ENCODE results near the gene EFNA4. TPM values are rescaled to one million over a fixed set of nuclear protein-coding genes. Genes with fewer than 3 reads are reported as not detected.

Gene EFNA4
- total and polyA plus RNA-seq, 2 of the 8 experiments (the other 6 are each of a cell fraction or from before 2014, with no cell fraction given), result 21.9 to 23.9 TPM

GRCh38 chr1:155075535-155075934 lies 12.0 kb downstream of the EFNA4 start:
- no peak overlapping the region for H3K18ac ChIP-seq (ENCODE audit: extremely low read depth, low read length)
- no peak overlapping the region for H2BK5ac ChIP-seq (ENCODE audit: low read depth, low read length)
- DNase-seq (ENCODE audit: low read depth in 1 of 2, low spot score in 2 of 2), result no peak
- no peaks in the 10 kb centered on the region for H3K9me3 ChIP-seq (ENCODE audit: insufficient read depth in 2 of 2, low read depth in 1 of 2, low read length in 1 of 2)
- H3K4me1 ChIP-seq (replicated peaks in 1 of 4; ENCODE audit: control insufficient read depth in 3 of 4, insufficient read depth in 4 of 4, low read length in 3 of 4), result peaks cover 4 to 28% (median 16%) of the 10 kb centered on the region in 4 experiments
- H3K23ac ChIP-seq (ENCODE audit: insufficient read length), result no peak overlapping the region
- H3K27me3 ChIP-seq (replicated peaks in 1 of 4; ENCODE audit: control insufficient read depth in 3 of 4, extremely low read depth in 1 of 4, insufficient read depth in 3 of 4, low read length in 3 of 4), result peaks cover 16 to 29% (median 28%) of the 10 kb centered on the region in 4 experiments
- WGBS, 2 experiments (ENCODE audit: extremely low coverage in 1 of 2, insufficient coverage in 1 of 2, insufficient read length in 1 of 2, insufficient replicate concordance in 2 of 2, low coverage in 1 of 2, low lambda C conversion rate in 2 of 2, missing lambda C conversion rate in 1 of 2), result 64% methylated on average over 5 of the region's 5 CpGs; no CpG with 5 or more reads in 1 of the 2 experiments
- no peak overlapping the region for H3K4me3 ChIP-seq (ENCODE audit: extremely low read depth in 1 of 4, insufficient read depth in 2 of 4, low read depth in 3 of 4, low read length in 4 of 4)
- no peak overlapping the region for H2BK120ac ChIP-seq (replicated peaks; ENCODE audit: low read depth, low read length)
- no peak overlapping the region for H3K4me2 ChIP-seq (ENCODE audit: insufficient read depth in 1 of 2, low read depth in 2 of 2, low read length in 2 of 2)
- H3K23me2 ChIP-seq (ENCODE audit: low read depth, low read length), result peaks cover 16% of the 10 kb centered on the region
- H2BK12ac ChIP-seq (ENCODE audit: low read depth, low read length), result no peak overlapping the region
- H2BK15ac ChIP-seq (ENCODE audit: low read length), result no peak overlapping the region
- no peak for FAIRE-seq
- H4K91ac ChIP-seq (replicated peaks; ENCODE audit: insufficient read length, low read length), result no peak overlapping the region
- H3K4ac ChIP-seq (replicated peaks; ENCODE audit: insufficient read length, low read depth, low read length), result no peak overlapping the region
- no peak overlapping the region for H2BK20ac ChIP-seq (ENCODE audit: low read length)
- H2AK5ac ChIP-seq (ENCODE audit: low read depth, low read length), result no peak overlapping the region
- no peaks in the 10 kb centered on the region for H3K79me2 ChIP-seq (ENCODE audit: control insufficient read depth in 1 of 2, insufficient read depth in 2 of 2, low read length in 2 of 2)
- H3K14ac ChIP-seq (ENCODE audit: insufficient read length), result no peak overlapping the region
- ChIA-PET POLR2A (ENCODE audit: partially characterized antibody) (interaction anchor here (0.7 to 1.9 kb wide), 5 partner anchors 8 to 118 kb away, joined by 3 to 5 read pairs (median 5); partner anchors contain the start of genes ADAM15 and EFNA4), CTCF (ENCODE audit: partially characterized antibody) (interaction anchor here (1.2 to 33.9 kb wide), 7 partner anchors 10 to 176 kb away, joined by 3 to 907 read pairs (median 6); partner anchors contain the start of genes ADAM15, EFNA4 and KRTCAP2)
- no peak overlapping the region for H3K56ac ChIP-seq (replicated peaks; ENCODE audit: insufficient read length, low read depth, low read length)
- no peak overlapping the region for H3K9ac ChIP-seq (replicated peaks in 1 of 4; ENCODE audit: extremely low read depth in 1 of 4, low read depth in 3 of 4, low read length in 3 of 4)
- no peak overlapping the region for H4K5ac ChIP-seq (ENCODE audit: insufficient read length, low read depth, low read length)
- TF ChIP-seq SUZ12 (IDR thresholded peaks at IDR 0.05; ENCODE audit: low read length), result 0 out of 2 replicates have a peak, but pooled peaks have one; percentile 8
- TF ChIP-seq CREB1 (IDR thresholded peaks at IDR 0.05), result no peak
- no peaks in the 10 kb centered on the region for H3K36me3 ChIP-seq (ENCODE audit: control insufficient read depth in 2 of 4, insufficient read depth in 4 of 4, low read length in 3 of 4)
- H4K8ac ChIP-seq (ENCODE audit: extremely low read depth, insufficient read depth, low read length), result no peak overlapping the region; the same call in 1 of the 2 replicates
- peaks cover 2 to 7% of the 10 kb centered on the region in 2 experiments for H4K20me1 ChIP-seq (replicated peaks in 1 of 2; ENCODE audit: control insufficient read depth in 1 of 2, insufficient read depth in 2 of 2, low read length in 2 of 2)
- no peaks in the 10 kb centered on the region for H3K79me1 ChIP-seq (ENCODE audit: low read depth, low read length)
- H2AFZ ChIP-seq (ENCODE audit: low read length), result no peak overlapping the region
- H3K27ac ChIP-seq (ENCODE audit: low read depth, low read length), result no peak overlapping the region

Data from H1 (cell line).